GM20000 (cell line): ENCODE measurements around the gene XPA.

ENCODE experiments used
- DNase-seq: peaks from one replicate; pipeline ENCODE4 v3.0.0; 2012; ENCODE audit warnings: low spot score
- CTCF ChIP-seq: IDR thresholded peaks from 2 replicates; pipeline ENCODE4 v1.5.1; 2012; ENCODE audit warnings: mild to moderate bottlenecking, control low read depth; ENCODE audit errors: extremely low read depth, missing control alignments

XPA gene

GRCh38 chr9:97682242-97682641, 14.9 kb downstream of the XPA start:
- no peak for DNase-seq
- no peak for TF ChIP-seq CTCF

- no peak for TF ChIP-seq CTCF
- peak; percentile 6 for DNase-seq
Observed at GRCh38 chr9:97675655-97676054, 21.5 kb downstream of the XPA start.

- no peak for TF ChIP-seq CTCF
- no peak for DNase-seq
Observed at GRCh38 chr9:97673922-97674321, 23.2 kb downstream of the XPA start.

- no peak for TF ChIP-seq CTCF
- DNase-seq = no peak
Observed at GRCh38 chr9:97672403-97672802, 24.7 kb downstream of the XPA start.

- no peak for TF ChIP-seq CTCF
Observed at GRCh38 chr9:97670586-97670985, 26.6 kb downstream of the XPA start.

GRCh38 chr9:97668485-97668884, 28.7 kb downstream of the XPA start:
- no peak for DNase-seq
- no peak for TF ChIP-seq CTCF

More at GRCh38 chr9:97670586-97670985, 26.6 kb downstream of the XPA start:
- no peak for DNase-seq

- no peak for TF ChIP-seq CTCF
- no peak for DNase-seq
Observed at GRCh38 chr9:97666907-97667686, 30.0 kb downstream of the XPA start.
